ENCODE measurements around the gene RPL7A. TPM values are rescaled to one million over a fixed set of nuclear protein-coding genes. Genes with fewer than 3 reads are reported as not detected.
"Not testable (repeated sequence)": the region's sequence is repeated elsewhere in the genome, so short reads cannot be mapped to it uniquely, and the experiment has no call there.

RPL7A gene
- total RNA-seq, 2 experiments from 2014 or later = 1,729 to 2,113 TPM

DNA sequence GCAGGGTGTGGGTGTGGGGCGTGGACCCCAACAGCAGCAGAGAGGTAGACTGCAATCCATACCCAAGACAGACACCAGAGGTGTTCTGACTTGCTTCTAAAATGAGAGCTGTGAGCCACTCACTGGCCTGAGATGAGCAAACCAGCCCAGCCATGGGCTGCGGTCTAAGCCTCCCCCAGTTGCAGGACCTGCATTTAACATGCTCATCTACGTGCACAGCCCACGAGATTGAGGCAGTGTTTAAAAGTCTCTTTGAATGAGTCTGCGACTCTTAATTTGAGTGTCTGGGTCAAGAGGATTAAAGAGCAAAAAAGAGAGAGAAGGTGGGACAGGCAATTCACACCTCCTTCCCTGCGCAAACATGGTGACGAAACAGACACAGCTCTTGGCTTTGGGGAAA lies 21.9 kb downstream of the RPL7A start:
- H3K27ac Mint-ChIP-seq = peak overlapping the region; percentile 100
- CTCF ChIA-PET = interaction anchor here (1.0 to 6.3 kb wide), 6 partner anchors 13 to 340 kb away, joined by 3 to 100 read pairs (median 8); partner anchors contain the start of genes GTF3C5, MED22, RPL7A and SURF1
- no peaks in the 10 kb centered on the region for H3K27me3 Mint-ChIP-seq
- no peaks in the 10 kb centered on the region for H3K9me3 Mint-ChIP-seq (ENCODE audit: low read depth)
- H3K4me1 Mint-ChIP-seq = peaks cover 82% of the 10 kb centered on the region
- peak overlapping the region; percentile 95 for H3K4me3 Mint-ChIP-seq
- DNase-seq (peak; percentile 89), ATAC-seq (peak; percentile 38)
- peaks cover 65% of the 10 kb centered on the region for H3K36me3 Mint-ChIP-seq

DNA sequence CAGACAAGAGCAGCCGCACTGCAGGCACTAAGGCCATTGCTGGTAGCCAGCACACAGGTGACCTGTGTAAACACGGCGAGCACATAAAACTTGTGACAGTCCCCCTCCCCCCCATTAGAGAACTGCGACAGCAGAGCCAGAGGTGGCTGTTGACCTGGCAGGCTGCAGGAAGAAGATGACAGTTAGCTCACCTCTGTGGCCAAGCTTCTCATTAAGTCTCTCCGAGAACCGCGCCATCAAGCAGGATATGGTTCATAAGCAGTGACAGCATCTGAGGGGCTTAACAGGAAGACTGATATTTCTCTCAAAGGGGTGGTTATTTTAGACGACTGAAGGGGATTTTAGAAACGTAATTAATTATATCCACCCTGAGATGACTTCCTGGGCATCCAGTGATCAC lies 22.7 kb downstream of the RPL7A start:
- CTCF ChIA-PET = interaction anchor here (0.7 to 6.3 kb wide), 14 partner anchors 8 to 340 kb away, joined by 3 to 100 read pairs (median 5); partner anchors contain the start of genes GTF3C5, MED22, RPL7A and SURF1
- Mint-ChIP-seq H3K4me3 (peak overlapping the region; percentile 95), H3K27me3 (no peaks in the 10 kb centered on the region), H3K4me1 (peaks cover 79% of the 10 kb centered on the region), H3K36me3 (peaks cover 63% of the 10 kb centered on the region), H3K9me3 (ENCODE audit: low read depth) (no peaks in the 10 kb centered on the region), H3K27ac (peak overlapping the region; percentile 100)
- peak; percentile 50 for ATAC-seq
- DNase-seq = peak; percentile 87

GRCh38 chr9:133371261-133371711 lies 23.3 kb downstream of the RPL7A start:
- H3K4me3 Mint-ChIP-seq = peak overlapping the region; percentile 95
- no peaks in the 10 kb centered on the region for H3K9me3 Mint-ChIP-seq (ENCODE audit: low read depth)
- H3K4me1 Mint-ChIP-seq = peaks cover 73% of the 10 kb centered on the region
- DNase-seq (peak; percentile 90), ATAC-seq (peak; percentile 44)
- H3K36me3 Mint-ChIP-seq = peaks cover 57% of the 10 kb centered on the region
- peak overlapping the region; percentile 100 for H3K27ac Mint-ChIP-seq
- no peaks in the 10 kb centered on the region for H3K27me3 Mint-ChIP-seq
- CTCF ChIA-PET = interaction anchor here (0.8 to 6.3 kb wide), 16 partner anchors 9 to 341 kb away, joined by 3 to 100 read pairs (median 5); partner anchors contain the start of genes CACFD1, GTF3C5, MED22 and RPL7A

- DNase-seq (peak; percentile 62), ATAC-seq (no peak)
- H3K9me3 Mint-ChIP-seq (ENCODE audit: low read depth) = no peaks in the 10 kb centered on the region
- H3K4me3 Mint-ChIP-seq = peak overlapping the region; percentile 95
- H3K27me3 Mint-ChIP-seq = peaks cover under 1% of the 10 kb centered on the region
- peaks cover 68% of the 10 kb centered on the region for H3K4me1 Mint-ChIP-seq
- peak overlapping the region; percentile 100 for H3K27ac Mint-ChIP-seq
- peaks cover 52% of the 10 kb centered on the region for H3K36me3 Mint-ChIP-seq
- CTCF ChIA-PET = interaction anchor here (0.8 to 6.3 kb wide), 15 partner anchors 15 to 342 kb away, joined by 3 to 100 read pairs (median 5); partner anchors contain the start of genes CACFD1, GTF3C5, MED22 and RPL7A
Measured at GRCh38 chr9:133372144-133372543, 24.1 kb downstream of the RPL7A start.

GRCh38 chr9:133374612-133375115 lies 26.6 kb downstream of the RPL7A start:
- Mint-ChIP-seq H3K4me3 (peak overlapping the region; percentile 95), H3K9me3 (ENCODE audit: low read depth) (no peaks in the 10 kb centered on the region), H3K27ac (peak overlapping the region; percentile 100), H3K36me3 (peaks cover 37% of the 10 kb centered on the region), H3K4me1 (peaks cover 47% of the 10 kb centered on the region), H3K27me3 (peaks cover 2% of the 10 kb centered on the region)
- CTCF ChIA-PET = interaction anchor here (0.7 to 6.3 kb wide), 11 partner anchors 11 to 408 kb away, joined by 3 to 100 read pairs (median 3); partner anchors contain the start of genes MED22, RPL7A, SURF1 and SURF2
- peak; percentile 24 for ATAC-seq
- DNase-seq = no peak

DNA sequence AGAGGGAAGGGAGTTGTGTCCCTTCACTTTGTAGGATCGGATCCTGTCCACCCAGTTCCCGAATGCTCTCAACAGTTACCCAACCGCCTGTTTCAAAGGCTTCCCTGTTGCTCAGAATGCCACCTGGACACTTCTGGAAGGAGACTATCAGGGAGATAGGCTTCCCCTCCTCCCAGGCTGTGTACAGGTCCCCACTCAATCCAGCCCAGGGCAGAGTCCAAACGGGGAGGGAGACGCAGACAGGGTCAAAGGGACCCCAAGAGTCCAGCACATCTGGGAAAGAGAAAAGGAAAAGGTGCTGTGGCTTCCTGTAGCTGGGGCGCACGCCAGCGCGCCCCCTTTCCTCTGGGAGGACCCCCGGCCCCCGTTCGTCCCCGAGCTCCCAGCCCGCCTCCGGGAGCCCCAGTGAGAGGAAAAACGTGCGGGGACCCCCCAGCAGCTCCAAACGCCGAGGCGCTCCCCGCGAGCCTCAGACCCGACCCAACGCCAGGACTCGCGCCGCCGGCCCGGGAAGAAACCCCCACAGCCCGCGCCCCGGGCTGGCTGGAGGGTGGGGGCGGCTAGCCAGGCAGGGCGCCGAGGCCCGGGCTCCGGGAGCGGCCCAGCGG lies 27.2 kb downstream of the RPL7A start:
- Mint-ChIP-seq H3K4me3 (peak overlapping the region; percentile 95), H3K27me3 (peaks cover 2% of the 10 kb centered on the region), H3K36me3 (peaks cover 32% of the 10 kb centered on the region), H3K4me1 (peaks cover 41% of the 10 kb centered on the region), H3K27ac (peak overlapping the region; percentile 100), H3K9me3 (ENCODE audit: low read depth) (no peaks in the 10 kb centered on the region)
- CTCF ChIA-PET = interaction anchor here (0.7 to 6.3 kb wide), 9 partner anchors 11 to 407 kb away, joined by 3 to 100 read pairs (median 4); partner anchors contain the start of genes MED22, RPL7A, SURF1 and SURF2
- ATAC-seq (peak; percentile 3), DNase-seq (peak; percentile 58)

DNA sequence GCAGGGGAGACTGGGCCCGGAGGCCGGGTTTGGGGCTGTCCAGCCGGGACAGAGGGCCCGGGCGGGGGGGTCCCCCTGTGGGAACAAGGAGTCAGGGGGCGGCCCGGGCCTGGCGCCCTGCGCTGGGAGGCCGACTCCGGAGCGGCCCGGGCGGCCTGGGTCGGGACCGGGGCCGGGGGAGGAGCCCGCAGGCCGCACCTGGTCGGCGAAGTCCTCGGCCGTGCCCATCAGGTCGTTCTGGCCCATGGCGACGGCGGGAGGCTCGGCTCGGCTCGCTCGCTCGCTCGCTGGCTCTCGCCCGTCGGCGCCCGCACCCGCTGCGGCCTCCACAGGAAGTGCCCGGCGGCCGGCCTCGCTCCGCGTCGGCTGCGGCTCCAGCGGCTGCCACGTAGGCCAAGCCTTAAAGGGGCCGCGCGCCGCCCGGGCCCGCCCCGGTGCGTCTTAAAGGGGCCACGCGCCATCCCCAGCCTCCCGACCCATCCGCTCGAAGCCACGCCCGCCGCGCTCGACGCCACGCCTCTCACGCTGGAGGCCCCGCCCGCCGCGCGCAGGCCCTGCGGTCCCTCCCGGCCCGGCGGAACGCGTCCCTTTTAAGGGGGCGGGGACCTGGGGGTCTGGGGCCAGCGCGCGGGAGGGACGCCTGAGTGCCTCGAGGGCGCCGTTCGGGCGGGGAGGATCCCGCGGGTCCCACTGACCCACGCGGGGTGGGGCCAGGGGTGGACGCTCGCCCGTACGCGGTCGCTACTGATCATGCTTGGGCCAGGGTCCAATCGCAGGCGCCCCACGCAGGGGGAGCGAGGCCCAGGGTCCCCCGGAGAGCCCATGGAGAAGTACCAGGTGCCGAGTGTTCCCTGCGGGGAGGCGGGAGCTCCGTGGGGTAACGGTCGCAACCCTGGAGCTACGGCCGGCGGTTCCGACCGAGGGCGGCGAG lies 28.0 kb downstream of the RPL7A start, which contains the start of the genes STKLD1 and SURF4:
Gene STKLD1 (plus strand): TSS at position 643 of the 931 bp plus-strand sequence. CDS start 108 bp downstream, at position 751.
Gene SURF4 (minus strand): TSS at position 337 of the 931 bp plus-strand sequence. CDS start 91 bp downstream, at position 246.
- no peaks in the 10 kb centered on the region for H3K9me3 Mint-ChIP-seq (ENCODE audit: low read depth)
- peak within 1 kb of the TSS; percentile 95 for H3K4me3 Mint-ChIP-seq
- peak; percentile 96 for DNase-seq
- CTCF ChIA-PET = interaction anchor here (0.6 to 2.2 kb wide), 13 partner anchors 16 to 353 kb away, joined by 3 to 9 read pairs (median 5); partner anchors contain the start of genes REXO4, SURF1 and SURF2
- H3K36me3 Mint-ChIP-seq = peaks cover 25% of the 10 kb centered on the region
- peak; percentile 81 for ATAC-seq
- peaks cover 2% of the 10 kb centered on the region for H3K27me3 Mint-ChIP-seq
- peaks cover 33% of the 10 kb centered on the region for H3K4me1 Mint-ChIP-seq
- peak within 1 kb of the TSS; percentile 100 for H3K27ac Mint-ChIP-seq

- Mint-ChIP-seq H3K4me1 (peaks cover 20% of the 10 kb centered on the region), H3K4me3 (peak overlapping the region; percentile 33), H3K27ac (peak overlapping the region; percentile 52), H3K36me3 (peaks cover 21% of the 10 kb centered on the region)
- CTCF ChIA-PET = interaction anchor here (0.9 to 2.2 kb wide), 11 partner anchors 18 to 355 kb away, joined by 3 to 9 read pairs (median 4); partner anchors contain the start of genes REXO4, SURF1 and SURF2
- DNase-seq; ATAC-seq; H3K27me3 Mint-ChIP-seq; H3K9me3 Mint-ChIP-seq (ENCODE audit: low read depth): not testable (repeated sequence)
Measured at GRCh38 chr9:133377280-133377679, 29.3 kb downstream of the RPL7A start.

- H3K27me3 Mint-ChIP-seq = peaks cover 2% of the 10 kb centered on the region
- H3K27ac Mint-ChIP-seq = no peak overlapping the region
- ATAC-seq (no peak), DNase-seq (no peak)
- CTCF ChIA-PET = interaction anchor here (1.1 to 2.2 kb wide), 6 partner anchors 18 to 139 kb away, joined by 3 to 8 read pairs (median 4); partner anchors contain the start of genes MED22, REXO4 and RPL7A
- H3K4me1 Mint-ChIP-seq = peaks cover 16% of the 10 kb centered on the region
- no peaks in the 10 kb centered on the region for H3K9me3 Mint-ChIP-seq (ENCODE audit: low read depth)
- H3K4me3 Mint-ChIP-seq = no peak overlapping the region
- peaks cover 16% of the 10 kb centered on the region for H3K36me3 Mint-ChIP-seq
Measured at GRCh38 chr9:133377721-133378216, 29.8 kb downstream of the RPL7A start.

DNA sequence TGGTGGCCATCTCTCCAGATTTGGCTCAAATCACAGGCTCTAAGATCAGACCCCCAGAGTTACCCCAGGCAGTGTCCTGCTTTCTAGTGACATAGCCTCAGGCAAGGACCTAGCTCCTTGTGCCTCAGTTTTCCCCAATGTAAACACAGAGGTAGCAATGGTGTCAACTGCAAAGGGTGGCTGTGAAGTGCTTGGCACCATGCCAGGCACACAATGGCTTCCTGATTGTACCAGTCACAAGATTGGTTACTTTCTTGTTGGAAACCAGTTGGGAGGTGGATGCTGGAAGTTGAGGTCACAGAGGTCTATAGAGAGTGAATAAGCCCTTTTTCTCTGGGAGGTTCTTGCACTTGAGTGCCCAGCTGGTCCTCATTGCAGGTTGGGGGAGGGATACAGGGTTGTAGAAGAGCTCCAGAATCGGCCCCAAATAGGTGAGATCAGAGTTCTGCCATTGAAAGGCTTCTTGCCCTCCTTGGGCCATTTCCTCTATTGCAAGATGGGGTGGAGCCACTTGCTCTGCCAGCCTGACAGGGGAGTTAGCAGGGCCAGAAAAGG lies 30.5 kb downstream of the RPL7A start:
- no peak for ATAC-seq
- H3K4me1 Mint-ChIP-seq = peaks cover 9% of the 10 kb centered on the region
- no peak for DNase-seq
- H3K9me3 Mint-ChIP-seq (ENCODE audit: low read depth) = no peaks in the 10 kb centered on the region
- H3K27me3 Mint-ChIP-seq = peaks cover 2% of the 10 kb centered on the region
- CTCF ChIA-PET = interaction anchor here (1.1 to 2.2 kb wide), 3 partner anchors 31 to 48 kb away, joined by 3 to 8 read pairs (median 6); partner anchors contain the start of genes MED22, REXO4 and RPL7A
- H3K4me3 Mint-ChIP-seq = no peak overlapping the region
- H3K36me3 Mint-ChIP-seq = peaks cover 12% of the 10 kb centered on the region
- H3K27ac Mint-ChIP-seq = no peak overlapping the region

DNA sequence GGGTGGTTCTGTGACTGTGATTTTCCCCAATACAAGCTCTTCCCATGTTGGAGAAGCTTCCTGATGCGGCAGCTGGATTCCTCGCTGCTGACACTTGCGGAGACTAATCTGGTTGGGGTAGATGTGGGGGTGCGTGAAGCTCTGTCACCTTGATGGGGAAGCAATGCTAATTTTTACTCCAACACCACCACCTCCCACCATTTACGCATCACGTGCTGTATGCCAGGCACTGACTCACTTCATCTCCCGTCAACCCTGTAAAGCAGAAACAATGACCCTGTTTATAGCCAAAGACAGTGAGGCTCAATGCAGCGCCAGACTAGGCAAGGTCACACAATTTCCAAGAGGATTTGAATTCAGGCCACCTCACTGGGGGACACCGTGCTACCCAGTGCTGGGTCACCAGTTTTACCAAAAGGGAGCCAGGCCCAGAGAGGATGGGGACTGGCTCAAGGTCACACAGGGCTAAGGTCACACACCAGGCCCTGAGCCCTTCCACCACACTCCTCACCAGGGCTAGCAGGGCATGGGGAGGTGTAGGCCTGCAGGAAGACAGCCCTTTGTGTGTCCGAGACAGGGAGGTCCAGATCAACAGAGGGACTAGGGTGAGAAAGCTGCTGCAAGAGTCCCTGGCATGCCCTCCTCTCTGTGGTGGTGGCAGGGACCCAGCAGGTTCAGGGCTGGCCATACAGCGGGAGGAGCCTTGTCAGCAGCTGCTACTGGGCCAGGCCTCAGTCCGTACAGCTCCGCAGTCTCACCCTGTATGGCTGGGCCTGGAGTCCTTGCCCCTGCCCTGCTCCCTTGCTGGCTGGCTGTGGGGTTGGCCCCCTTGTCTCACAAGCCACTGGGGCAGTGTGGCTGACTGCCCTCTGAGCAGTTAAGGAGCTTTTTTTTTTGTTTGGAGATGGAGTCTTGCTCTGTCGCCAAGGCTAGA lies 31.4 kb downstream of the RPL7A start:
- Mint-ChIP-seq H3K36me3 (peaks cover 7% of the 10 kb centered on the region), H3K4me3 (no peak overlapping the region), H3K27ac (no peak overlapping the region), H3K27me3 (peaks cover 2% of the 10 kb centered on the region), H3K4me1 (peaks cover 5% of the 10 kb centered on the region), H3K9me3 (ENCODE audit: low read depth) (no peaks in the 10 kb centered on the region)
- ATAC-seq (no peak), DNase-seq (no peak)
- CTCF ChIA-PET = interaction anchor here (2.0 kb wide), 1 partner anchor 32 kb away, joined by 6 read pairs; the partner anchor contains the start of genes MED22 and RPL7A
